NCI-H1092 treated with DMSO at 0.1 percent for 48 hours (cell line): Measurements from ENCODE around the gene TSPAN9.

Source experiments
- DNase-seq: peaks from one replicate; lab custom pipeline; 2025; lab: John Stamatoyannopoulos, UW

The TSPAN9 gene

GRCh38 chr12:3250034-3250433 lies 172.9 kb downstream of the TSPAN9 start:
- no peak for DNase-seq

- no peak for DNase-seq
Measured at GRCh38 chr12:3250576-3250975, 173.4 kb downstream of the TSPAN9 start.

- no peak for DNase-seq
Measured at GRCh38 chr12:3251067-3251466, 173.9 kb downstream of the TSPAN9 start.

- DNase-seq = no peak
Measured at GRCh38 chr12:3251691-3252090, 174.5 kb downstream of the TSPAN9 start.

- peak; percentile 85 for DNase-seq
Measured at GRCh38 chr12:3252450-3252891, 175.3 kb downstream of the TSPAN9 start.

GRCh38 chr12:3253682-3254275 lies 176.6 kb downstream of the TSPAN9 start:
- DNase-seq = no peak

- no peak for DNase-seq
Measured at GRCh38 chr12:3255057-3255456, 177.9 kb downstream of the TSPAN9 start.

- no peak for DNase-seq
Measured at GRCh38 chr12:3256103-3256631, 179.0 kb downstream of the TSPAN9 start.

- DNase-seq = no peak
Measured at GRCh38 chr12:3257411-3257810, 180.2 kb downstream of the TSPAN9 start.

- no peak for DNase-seq
Measured at GRCh38 chr12:3259973-3260372, 182.8 kb downstream of the TSPAN9 start.

- no peak for DNase-seq
Measured at GRCh38 chr12:3261782-3262359, 184.7 kb downstream of the TSPAN9 start.

GRCh38 chr12:3262470-3262869 lies 185.3 kb downstream of the TSPAN9 start:
- DNase-seq = no peak

GRCh38 chr12:3263282-3263681 lies 186.1 kb downstream of the TSPAN9 start:
- no peak for DNase-seq

- no peak for DNase-seq
Measured at GRCh38 chr12:3263939-3264922, 187.1 kb downstream of the TSPAN9 start.

GRCh38 chr12:3265406-3265805 lies 188.2 kb downstream of the TSPAN9 start:
- no peak for DNase-seq

GRCh38 chr12:3266638-3267037 lies 189.5 kb downstream of the TSPAN9 start:
- no peak for DNase-seq

GRCh38 chr12:3267690-3268089 lies 190.5 kb downstream of the TSPAN9 start:
- DNase-seq = no peak

- DNase-seq = no peak
Measured at GRCh38 chr12:3269594-3269993, 192.4 kb downstream of the TSPAN9 start.

GRCh38 chr12:3271146-3271545 lies 194.0 kb downstream of the TSPAN9 start:
- no peak for DNase-seq

- DNase-seq = peak; percentile 29
Measured at GRCh38 chr12:3271639-3272038, 194.5 kb downstream of the TSPAN9 start.

- no peak for DNase-seq
Measured at GRCh38 chr12:3272958-3273357, 195.8 kb downstream of the TSPAN9 start.

- DNase-seq = no peak
Measured at GRCh38 chr12:3273409-3273853, 196.3 kb downstream of the TSPAN9 start.

GRCh38 chr12:3274664-3275063 lies 197.5 kb downstream of the TSPAN9 start:
- DNase-seq = no peak
